Breast epithelium (tissue), 4 donors: ENCODE results near the gene DOCK11. TPM values are rescaled to one million over a fixed set of nuclear protein-coding genes. Genes with fewer than 3 reads are reported as not detected.
A peak's percentile ranks its signal among the peaks of the same experiment; 100 is the strongest.

ENCODE experiments used
- DNase-seq, 2 donors: peaks; one replicate each; pipeline ENCODE4 v3.0.0-alpha.2; 2019; ENCODE audit warnings: low spot score in 2 of 2
- H3K27ac ChIP-seq, 2 donors: fragments of 200-600 bp; sonication (generic) in 1 of 2; one replicate each; pipeline ENCODE4 v1.5.1; 2016 to 2019; ENCODE audit warnings: mild to moderate bottlenecking in 1 of 2
- H3K27me3 ChIP-seq, 2 donors: fragments of 200-600 bp; sonication (generic) in 1 of 2; one replicate each; pipeline versions ENCODE4 v1.5.1 to v1.6.0; 2017 to 2019; ENCODE audit warnings: control low read depth in 1 of 2, mild to moderate bottlenecking in 1 of 2
- H3K36me3 ChIP-seq: fragments of 200-600 bp; one replicate; pipeline ENCODE4 v1.5.1; 2019
- H3K4me1 ChIP-seq, 2 donors: fragments of 200-600 bp; sonication (generic); one replicate each; pipeline ENCODE4 v1.5.1; 2016 to 2019; ENCODE audit warnings: control low read depth in 1 of 2
- H3K4me3 ChIP-seq, 3 donors: fragments of 200-600 bp; sonication (generic); 1 replicate in 2 of 3; 2 replicates in 1 of 3; pipeline ENCODE4 v1.5.1; 2016 to 2019; ENCODE audit warnings: mild to moderate bottlenecking in 3 of 3, moderate library complexity in 2 of 3
- H3K9me3 ChIP-seq, 2 donors: fragments of 200-600 bp; sonication (generic) in 1 of 2; one replicate each; pipeline ENCODE4 v1.5.1; 2016 to 2019; ENCODE audit warnings: control low read depth in 1 of 2
- POLR2A ChIP-seq: fragments of 450-650 bp; IDR thresholded peaks from one replicate; pipeline ENCODE4 v1.6.1; 2016; ENCODE audit warnings: antibody characterized with exemption, mild to moderate bottlenecking, moderate library complexity
- POLR2AphosphoS5 ChIP-seq, 3 donors: sonication (generic); formaldehyde crosslinking; IDR thresholded peaks; one replicate each; pipeline ENCODE4 v1.6.1; 2017; ENCODE audit warnings: antibody characterized with exemption in 3 of 3
- intact Hi-C: fragments of 100-400 bp; cut with DNase I; formaldehyde crosslinking; loops from one replicate; pipeline ENCODE4 v1.15.1; 2023; ENCODE audit warnings: low total_unique reads
- total RNA-seq, 3 donors: library from RNA; depleted of rRNA; stranded (reverse); fragments of >200 nt; gene quantifications; one replicate each; pipeline ENCODE4 v1.1.0, GENCODE V29; 2016
- TF ChIP-seq, protein P1 (sequence below), 3 donors: fragments of 450-650 bp; IDR thresholded peaks; one replicate each; pipeline ENCODE4 v1.5.1; 2016 to 2017; ENCODE audit warnings: antibody characterized with exemption in 3 of 3, mild to moderate bottlenecking in 3 of 3, moderate library complexity in 3 of 3

Gene DOCK11
- total RNA-seq, 3 donors from 2014 or later: 25.3 to 138 (median 26.9) TPM

DNA sequence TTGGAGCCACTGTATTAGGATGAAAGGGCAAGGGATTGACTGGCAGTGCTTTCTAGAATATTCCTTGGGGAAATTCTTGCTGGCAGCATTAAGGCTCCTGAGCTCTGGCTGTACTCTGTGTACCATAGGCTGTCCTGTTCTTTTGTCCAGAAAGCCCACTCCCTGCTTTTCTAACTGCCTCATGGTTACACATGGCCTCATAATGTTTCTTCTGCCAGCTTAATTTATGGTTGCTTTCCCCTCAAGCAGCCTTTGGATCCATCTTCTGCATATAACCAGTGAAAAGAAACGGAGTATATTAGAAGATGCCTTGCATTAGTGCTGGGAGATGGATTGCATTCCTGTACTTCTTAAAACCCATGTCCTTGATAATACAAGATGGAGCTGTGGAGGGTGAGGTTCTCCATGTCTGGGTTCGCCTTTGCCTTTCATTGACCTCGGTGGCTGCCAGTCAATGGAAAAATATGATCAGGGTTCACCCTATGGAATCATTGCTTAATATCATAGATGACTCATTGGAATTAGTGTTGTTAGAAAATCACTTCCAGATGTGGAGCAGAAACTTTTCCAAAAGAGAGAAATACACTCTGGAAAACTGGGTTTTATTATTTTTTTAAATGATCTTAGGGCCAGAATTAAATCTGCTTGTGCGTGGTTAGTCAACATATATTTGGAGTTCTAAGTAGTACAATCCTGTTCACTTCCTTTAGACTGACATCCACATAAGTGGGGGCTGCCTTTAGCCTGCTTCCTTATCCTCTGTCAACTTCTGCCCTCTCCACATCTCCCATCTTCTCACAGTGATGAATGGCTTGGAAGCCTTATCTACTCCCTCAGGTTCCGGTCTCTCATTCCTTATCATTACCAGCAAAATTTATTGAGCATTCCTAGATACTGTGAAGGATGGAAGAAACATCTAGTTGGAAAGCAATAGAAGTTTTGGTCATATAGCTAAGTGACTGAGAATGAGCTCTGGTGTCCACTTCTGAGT lies 24.9 kb downstream of the DOCK11 start:
- no peaks in the 10 kb centered on the region for H3K4me1 ChIP-seq
- H3K27me3 ChIP-seq: peaks cover 0 to 5% of the 10 kb centered on the region in 2 donors
- TF ChIP-seq, protein P1, sequence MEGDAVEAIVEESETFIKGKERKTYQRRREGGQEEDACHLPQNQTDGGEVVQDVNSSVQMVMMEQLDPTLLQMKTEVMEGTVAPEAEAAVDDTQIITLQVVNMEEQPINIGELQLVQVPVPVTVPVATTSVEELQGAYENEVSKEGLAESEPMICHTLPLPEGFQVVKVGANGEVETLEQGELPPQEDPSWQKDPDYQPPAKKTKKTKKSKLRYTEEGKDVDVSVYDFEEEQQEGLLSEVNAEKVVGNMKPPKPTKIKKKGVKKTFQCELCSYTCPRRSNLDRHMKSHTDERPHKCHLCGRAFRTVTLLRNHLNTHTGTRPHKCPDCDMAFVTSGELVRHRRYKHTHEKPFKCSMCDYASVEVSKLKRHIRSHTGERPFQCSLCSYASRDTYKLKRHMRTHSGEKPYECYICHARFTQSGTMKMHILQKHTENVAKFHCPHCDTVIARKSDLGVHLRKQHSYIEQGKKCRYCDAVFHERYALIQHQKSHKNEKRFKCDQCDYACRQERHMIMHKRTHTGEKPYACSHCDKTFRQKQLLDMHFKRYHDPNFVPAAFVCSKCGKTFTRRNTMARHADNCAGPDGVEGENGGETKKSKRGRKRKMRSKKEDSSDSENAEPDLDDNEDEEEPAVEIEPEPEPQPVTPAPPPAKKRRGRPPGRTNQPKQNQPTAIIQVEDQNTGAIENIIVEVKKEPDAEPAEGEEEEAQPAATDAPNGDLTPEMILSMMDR (IDR thresholded peaks at IDR 0.05): no peak
- TF ChIP-seq POLR2AphosphoS5 (IDR thresholded peaks at IDR 0.05) (no peak), POLR2A (no peak)
- DNase-seq: no peak
- H3K36me3 ChIP-seq: no peaks in the 10 kb centered on the region
- no peaks in the 10 kb centered on the region for H3K9me3 ChIP-seq
- intact Hi-C loops: no loop called here
- H3K4me3 ChIP-seq: no peak overlapping the region
- H3K27ac ChIP-seq: peak overlapping the region; percentile 31 to 72

DNA sequence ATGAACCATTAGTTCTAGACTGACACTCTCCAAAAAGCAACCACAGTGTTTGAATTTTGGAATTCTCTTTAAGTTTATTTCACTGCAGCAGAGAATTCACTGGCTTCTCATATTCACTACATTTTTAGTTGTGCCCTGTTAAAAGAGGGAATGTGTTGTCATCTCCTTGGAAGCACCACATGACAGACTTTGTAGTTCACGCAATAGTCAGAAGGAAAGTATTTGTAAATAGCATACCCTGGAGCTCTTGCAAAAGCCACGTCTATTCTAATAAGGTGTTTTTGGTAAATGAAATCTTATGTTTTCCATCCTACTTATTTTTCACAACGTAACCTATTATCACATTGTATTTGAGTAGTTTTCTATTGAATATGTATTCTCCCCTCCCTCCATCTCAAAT lies 25.8 kb downstream of the DOCK11 start:
- Histone ChIP-seq H3K9me3 (no peaks in the 10 kb centered on the region), H3K4me1 (no peaks in the 10 kb centered on the region), H3K27me3 (peaks cover 0 to 5% of the 10 kb centered on the region in 2 donors), H3K36me3 (no peaks in the 10 kb centered on the region), H3K27ac (peak overlapping the region in 1 of 2 donors; percentile 72), H3K4me3 (no peak overlapping the region)
- intact Hi-C loops: no loop called here
- TF ChIP-seq, protein P1 (IDR thresholded peaks at IDR 0.05): no peak
- no peak for TF ChIP-seq POLR2AphosphoS5 (IDR thresholded peaks at IDR 0.05)
- no peak for TF ChIP-seq POLR2A
- DNase-seq: no peak

DNA sequence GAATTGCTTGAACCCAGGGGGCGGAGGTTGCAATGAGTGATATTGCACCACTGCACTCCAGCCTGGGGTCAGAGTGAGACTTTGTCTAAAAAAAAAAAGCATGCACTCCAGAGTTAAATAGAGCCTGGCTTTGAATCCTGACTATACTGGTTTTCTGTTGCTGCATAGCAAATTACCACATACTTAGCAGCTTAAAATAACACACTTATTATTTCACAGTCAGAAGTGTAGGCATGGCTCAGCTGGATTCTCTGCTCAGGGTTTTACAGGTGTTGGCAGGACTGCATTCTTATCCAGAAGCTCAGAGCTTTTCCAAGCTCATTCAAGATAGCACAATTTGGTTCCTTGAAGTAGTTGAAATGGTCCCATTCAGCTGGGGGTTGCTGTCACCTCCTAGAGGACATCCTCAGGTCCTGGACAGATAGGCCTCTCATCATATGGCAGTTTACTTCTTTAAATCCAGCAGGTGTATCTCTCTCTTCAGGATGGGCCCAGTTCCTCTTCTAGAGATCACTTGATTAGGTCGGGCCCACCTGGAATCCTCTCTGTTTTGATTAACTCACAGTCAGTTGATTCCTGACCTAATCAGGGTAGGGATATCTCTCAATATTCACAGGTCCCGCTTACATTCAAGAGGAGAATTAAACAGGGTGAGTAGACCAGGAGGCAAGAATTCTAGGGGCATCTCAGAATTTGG lies 26.8 kb downstream of the DOCK11 start:
- intact Hi-C loops: no loop called here
- no peaks in the 10 kb centered on the region for H3K36me3 ChIP-seq

DNA sequence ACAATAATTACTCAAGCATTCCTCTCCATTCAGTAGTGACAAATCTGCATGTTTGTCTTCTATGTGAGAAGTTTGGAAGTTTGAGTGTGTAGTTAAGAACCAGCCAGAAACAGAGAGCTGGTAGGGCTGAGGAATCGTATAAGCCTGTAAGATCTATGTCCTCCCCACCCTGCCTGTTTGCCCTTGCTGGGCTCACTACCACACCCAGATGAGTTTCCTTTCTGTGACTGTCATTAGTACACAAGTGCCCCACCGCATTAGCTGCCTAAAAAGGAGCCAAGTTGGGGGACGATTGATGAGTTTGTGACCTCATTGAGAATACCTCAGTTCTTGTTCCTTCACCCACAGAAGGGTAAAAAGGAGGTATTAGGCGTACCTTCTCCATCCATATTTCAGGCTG lies 28.3 kb downstream of the DOCK11 start:
- Histone ChIP-seq H3K27ac (no peak overlapping the region), H3K4me1 (no peaks in the 10 kb centered on the region), H3K9me3 (no peaks in the 10 kb centered on the region), H3K36me3 (no peaks in the 10 kb centered on the region), H3K27me3 (peaks cover 0 to 4% of the 10 kb centered on the region in 2 donors), H3K4me3 (no peak overlapping the region)
- no peak for TF ChIP-seq POLR2A
- TF ChIP-seq, protein P1 (IDR thresholded peaks at IDR 0.05): no peak
- TF ChIP-seq POLR2AphosphoS5 (IDR thresholded peaks at IDR 0.05): no peak
- intact Hi-C loops: no loop called here
- DNase-seq: no peak

More for the DNA sequence above, 26.8 kb downstream of the DOCK11 start:
- DNase-seq: no peak
- Histone ChIP-seq H3K4me3 (no peak overlapping the region), H3K4me1 (no peaks in the 10 kb centered on the region), H3K27ac (no peak overlapping the region), H3K9me3 (no peaks in the 10 kb centered on the region), H3K27me3 (no peaks in the 10 kb centered on the region)
- TF ChIP-seq POLR2AphosphoS5 (IDR thresholded peaks at IDR 0.05) (no peak), POLR2A (no peak)
- TF ChIP-seq, protein P1 (IDR thresholded peaks at IDR 0.05): no peak

DNA sequence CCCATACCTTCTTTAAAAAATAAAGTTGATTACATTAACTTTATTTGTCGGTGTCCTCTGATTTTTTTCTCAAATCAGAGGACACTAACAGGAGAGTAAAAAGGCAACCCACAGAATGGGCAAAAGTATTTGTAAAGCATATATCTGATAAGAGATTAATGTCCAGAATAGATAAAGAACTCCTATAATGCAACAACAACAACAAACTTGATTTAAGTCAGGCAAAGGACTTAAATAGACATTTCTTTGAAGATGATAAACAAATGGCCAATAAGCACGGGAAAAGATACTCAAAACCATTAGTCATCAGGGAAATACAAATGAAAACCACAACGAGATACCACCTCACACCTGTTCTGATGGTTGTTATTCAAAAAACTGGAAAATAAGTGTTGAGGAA lies 28.7 kb downstream of the DOCK11 start:
- H3K4me3 ChIP-seq: no peak overlapping the region
- peaks cover 0 to 4% of the 10 kb centered on the region in 2 donors for H3K27me3 ChIP-seq
- no peaks in the 10 kb centered on the region for H3K4me1 ChIP-seq
- intact Hi-C loops: no loop called here
- H3K9me3 ChIP-seq: no peaks in the 10 kb centered on the region
- no peak overlapping the region for H3K27ac ChIP-seq
- H3K36me3 ChIP-seq: no peaks in the 10 kb centered on the region
- DNase-seq: no peak
- TF ChIP-seq POLR2A (no peak), POLR2AphosphoS5 (IDR thresholded peaks at IDR 0.05) (no peak)
- TF ChIP-seq, protein P1 (IDR thresholded peaks at IDR 0.05): no peak
